GM12801 (cell line): ENCODE measurements around the gene PPIE.

Experiments used
- CTCF ChIP-seq: IDR thresholded peaks from one replicate; pipeline ENCODE4 v1.5.1; 2011; ENCODE audit warnings: control low read depth; ENCODE audit not compliant: insufficient read length; ENCODE audit errors: extremely low read depth

Gene PPIE

GRCh38 chr1:39789571-39790110 lies 51.0 kb downstream of the PPIE start:
- no peak for TF ChIP-seq CTCF

GRCh38 chr1:39791838-39792237 lies 53.2 kb downstream of the PPIE start:
- no peak for TF ChIP-seq CTCF

- TF ChIP-seq CTCF, result no peak
These were observed 57.0 kb downstream of the PPIE start for GRCh38 chr1:39795651-39796050.

GRCh38 chr1:39798859-39799769 lies 60.4 kb downstream of the PPIE start:
- TF ChIP-seq CTCF, result peak; percentile 34

GRCh38 chr1:39799770-39800470 lies 61.2 kb downstream of the PPIE start:
- no peak for TF ChIP-seq CTCF

- no peak for TF ChIP-seq CTCF
These were observed 61.8 kb downstream of the PPIE start for GRCh38 chr1:39800471-39800835.

- TF ChIP-seq CTCF, result no peak
These were observed 64.0 kb downstream of the PPIE start for GRCh38 chr1:39802496-39803260.
